ENCODE measurements around the gene THADA.

THADA gene

DNA sequence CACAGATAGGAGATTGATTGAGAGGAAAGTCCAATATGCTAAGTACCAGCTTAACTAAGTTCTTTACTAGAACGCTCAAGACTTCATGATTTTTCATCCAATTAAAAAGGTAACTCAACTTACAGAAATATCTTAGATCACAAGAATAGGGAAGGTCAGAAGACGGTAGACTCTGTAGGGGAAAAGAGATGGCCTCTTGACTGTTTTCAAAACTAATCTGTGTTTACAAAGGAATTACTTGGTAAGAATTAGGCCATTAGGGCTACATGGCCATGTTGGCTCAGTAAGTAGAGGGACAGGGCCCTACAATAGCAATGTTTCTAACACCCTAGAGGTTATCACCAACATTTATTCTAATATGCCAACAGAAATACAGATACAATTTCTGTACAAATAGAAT lies 196.7 kb downstream of the THADA start:
- TF ChIP-seq, protein P1, sequence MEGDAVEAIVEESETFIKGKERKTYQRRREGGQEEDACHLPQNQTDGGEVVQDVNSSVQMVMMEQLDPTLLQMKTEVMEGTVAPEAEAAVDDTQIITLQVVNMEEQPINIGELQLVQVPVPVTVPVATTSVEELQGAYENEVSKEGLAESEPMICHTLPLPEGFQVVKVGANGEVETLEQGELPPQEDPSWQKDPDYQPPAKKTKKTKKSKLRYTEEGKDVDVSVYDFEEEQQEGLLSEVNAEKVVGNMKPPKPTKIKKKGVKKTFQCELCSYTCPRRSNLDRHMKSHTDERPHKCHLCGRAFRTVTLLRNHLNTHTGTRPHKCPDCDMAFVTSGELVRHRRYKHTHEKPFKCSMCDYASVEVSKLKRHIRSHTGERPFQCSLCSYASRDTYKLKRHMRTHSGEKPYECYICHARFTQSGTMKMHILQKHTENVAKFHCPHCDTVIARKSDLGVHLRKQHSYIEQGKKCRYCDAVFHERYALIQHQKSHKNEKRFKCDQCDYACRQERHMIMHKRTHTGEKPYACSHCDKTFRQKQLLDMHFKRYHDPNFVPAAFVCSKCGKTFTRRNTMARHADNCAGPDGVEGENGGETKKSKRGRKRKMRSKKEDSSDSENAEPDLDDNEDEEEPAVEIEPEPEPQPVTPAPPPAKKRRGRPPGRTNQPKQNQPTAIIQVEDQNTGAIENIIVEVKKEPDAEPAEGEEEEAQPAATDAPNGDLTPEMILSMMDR (IDR thresholded peaks at IDR 0.05): no peak

DNA sequence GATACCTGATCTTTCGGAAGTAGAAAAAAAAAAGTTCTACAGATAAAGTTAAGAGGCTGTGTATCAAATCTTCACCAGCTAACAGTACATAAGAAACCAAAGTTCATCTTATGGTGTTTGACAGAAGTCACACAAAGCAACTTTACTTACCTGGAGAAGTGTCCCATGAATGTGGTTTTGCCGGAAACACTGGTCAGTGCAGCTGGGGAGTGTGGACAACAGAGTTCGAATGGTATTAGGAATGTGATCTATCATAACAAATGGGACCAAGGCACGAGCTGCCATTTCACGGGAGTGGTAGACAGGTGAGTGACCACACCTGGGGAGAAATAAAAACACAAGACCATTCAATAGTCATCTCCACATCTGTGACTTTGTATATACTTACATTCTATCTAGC lies 198.0 kb downstream of the THADA start:
- TF ChIP-seq, protein P1 (IDR thresholded peaks at IDR 0.05): no peak

DNA sequence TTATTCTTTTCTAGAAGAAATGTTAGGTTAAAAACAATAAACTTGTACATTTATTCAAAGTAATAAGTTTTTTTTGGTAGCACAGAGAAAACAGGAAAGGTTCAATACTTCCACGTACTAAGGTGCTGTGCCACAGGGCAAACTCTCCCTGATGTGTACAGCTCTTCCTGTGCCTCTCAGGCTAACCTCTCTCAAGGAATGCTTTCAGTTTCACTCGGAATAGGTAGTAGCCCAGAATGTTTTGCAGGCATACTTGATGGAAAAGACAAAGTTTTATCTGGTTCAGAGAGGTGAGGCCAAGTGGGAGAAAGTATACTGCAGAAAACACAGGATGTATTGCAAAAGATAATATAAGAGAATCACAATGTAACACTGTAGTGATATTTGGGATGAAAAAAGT lies 198.4 kb downstream of the THADA start:
- TF ChIP-seq, protein P1 (IDR thresholded peaks at IDR 0.05): no peak

DNA sequence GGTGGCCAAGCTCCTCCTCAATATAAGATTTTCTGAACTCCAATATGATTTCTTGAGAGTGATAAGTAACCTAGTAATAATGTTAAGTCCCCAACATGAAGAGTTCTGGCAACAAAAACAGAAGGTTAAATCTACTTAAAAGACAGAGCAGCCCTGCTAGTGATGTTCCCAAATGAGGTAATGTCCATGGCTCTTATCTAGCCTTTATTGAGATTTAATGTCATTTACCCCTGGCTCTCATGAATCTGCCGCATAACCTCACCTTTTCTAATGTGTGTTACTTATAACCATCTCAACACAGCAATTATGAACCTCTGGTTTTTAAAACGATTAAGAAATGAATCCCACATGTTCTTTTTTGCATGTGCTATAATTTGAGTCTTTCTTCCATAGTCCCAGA lies 201.9 kb downstream of the THADA start:
- TF ChIP-seq, protein P1 (IDR thresholded peaks at IDR 0.05): no peak

DNA sequence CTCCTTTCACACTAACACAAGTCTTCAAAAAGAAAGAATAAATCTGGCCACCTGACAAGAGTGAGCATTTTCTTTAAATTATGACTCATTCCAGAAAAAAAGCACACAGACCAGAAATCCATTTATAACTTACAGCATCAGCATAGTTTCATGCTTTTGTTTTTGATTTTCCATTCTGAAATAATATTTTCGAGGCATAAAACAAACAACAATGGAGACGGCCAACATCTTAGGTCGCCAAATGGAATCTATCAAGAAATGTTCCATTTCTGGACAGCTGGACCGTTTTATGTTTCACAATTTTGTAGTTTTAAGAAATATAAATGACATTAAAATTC lies 204.0 kb downstream of the THADA start:
- TF ChIP-seq, protein P1 (IDR thresholded peaks at IDR 0.05): no peak

DNA sequence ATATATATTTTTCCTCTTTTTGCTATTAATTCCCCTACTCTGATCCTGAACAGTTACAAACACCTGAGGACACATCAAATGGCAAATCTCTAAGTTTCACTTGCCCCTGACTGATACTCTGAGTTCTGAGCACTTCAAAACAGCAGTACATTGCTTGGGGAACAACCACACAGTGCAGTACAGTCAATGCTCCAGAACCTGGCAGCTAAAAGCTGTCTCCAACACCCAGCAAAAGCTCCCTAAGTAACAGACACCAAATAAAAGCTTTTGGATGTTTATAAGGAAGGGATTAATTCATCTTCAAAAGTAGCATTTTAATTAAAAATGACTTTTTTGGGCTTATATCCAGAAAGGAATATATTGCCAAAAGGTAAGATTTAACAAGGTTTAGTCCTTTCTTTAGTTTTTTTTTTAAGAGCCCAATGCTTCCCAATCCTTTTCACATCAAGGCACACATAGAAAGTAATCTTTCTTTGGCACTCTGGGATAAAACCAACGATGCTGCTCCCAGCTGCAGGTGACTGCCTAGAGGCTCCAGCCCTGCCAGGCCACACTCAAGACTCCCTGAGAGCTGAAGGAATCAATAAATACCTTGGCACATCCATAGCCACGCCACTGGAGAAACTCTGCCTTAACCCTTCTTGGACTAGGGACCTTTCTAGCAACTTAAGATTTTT lies 204.5 kb downstream of the THADA start:
- TF ChIP-seq, protein P1 (IDR thresholded peaks at IDR 0.05): no peak

DNA sequence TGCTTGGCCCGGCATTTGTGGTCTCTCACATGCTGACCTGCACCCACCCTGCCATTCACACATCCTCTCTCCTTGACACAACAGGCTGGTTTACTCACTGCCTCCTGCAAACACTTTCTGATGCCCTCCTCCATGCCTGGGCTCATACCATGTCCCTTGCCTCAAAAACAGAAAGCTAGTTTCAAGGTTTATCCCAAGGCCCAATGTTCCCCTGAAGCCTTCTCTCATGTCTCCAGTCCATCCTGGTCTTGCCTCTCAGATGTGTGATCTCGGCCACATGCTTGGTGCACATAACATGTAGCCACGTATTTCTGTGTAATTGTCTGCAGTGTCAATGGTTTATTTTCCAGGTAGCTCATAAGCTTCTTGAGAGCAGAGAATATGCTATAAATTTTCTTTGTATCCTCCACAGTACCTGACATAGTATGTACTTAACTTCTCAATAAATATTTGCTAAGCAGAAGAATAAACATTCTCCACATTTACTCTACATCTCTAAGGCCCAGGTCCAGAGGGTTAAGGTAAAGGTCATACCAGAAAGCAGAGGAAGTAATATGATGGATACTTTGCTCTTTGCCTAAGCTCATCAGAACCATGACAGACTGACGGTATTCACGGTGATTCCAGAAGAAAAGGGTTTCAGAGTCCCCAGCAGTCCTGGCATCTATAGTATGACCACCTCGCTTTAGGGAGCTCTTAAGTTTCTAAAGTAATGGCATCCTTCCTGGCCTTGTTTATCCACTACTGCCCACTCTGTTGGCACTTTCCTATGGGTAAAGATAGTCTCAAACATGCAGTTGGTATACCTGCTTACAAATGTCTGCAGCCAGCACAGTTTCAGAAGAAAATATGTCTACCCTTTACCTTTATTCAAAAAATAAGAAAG lies 206.0 kb downstream of the THADA start:
- TF ChIP-seq, protein P1 (IDR thresholded peaks at IDR 0.05): no peak

All from LNCAP (cell line).